Mucosa of descending colon (tissue), 3 donors: Measurements from ENCODE around the gene RNF227. TPM values are rescaled to one million over a fixed set of nuclear protein-coding genes. Genes with fewer than 3 reads are reported as not detected.

Experiments
- ATAC-seq: fragments of 200-7000 bp; cut with Tn5 transposase; one replicate; pipeline ENCODE4 v1.9.1; 2020; ENCODE audit warnings: mild to moderate bottlenecking, moderate library complexity
- DNase-seq, 3 donors: peaks; one replicate each; pipeline ENCODE4 v3.0.0-alpha.2; 2020
- H3K36me3 ChIP-seq: fragments of 200-600 bp; one replicate; pipeline ENCODE4 v1.8.0; 2021; ENCODE audit warnings: low read depth, mild to moderate bottlenecking
- H3K4me1 ChIP-seq: fragments of 200-600 bp; one replicate; pipeline ENCODE4 v1.8.0; 2021; ENCODE audit warnings: low read depth, mild to moderate bottlenecking
- H3K4me3 ChIP-seq: fragments of 200-600 bp; one replicate; pipeline ENCODE4 v1.8.0; 2021; ENCODE audit warnings: mild to moderate bottlenecking
- H3K9me3 ChIP-seq: fragments of 200-600 bp; one replicate; pipeline ENCODE4 v1.8.0; 2021; ENCODE audit warnings: mild to moderate bottlenecking
- intact Hi-C, 2 donors: fragments of 100-400 bp; cut with DNase I in 1 of 2; cut with micrococcal nuclease in 1 of 2; formaldehyde crosslinking; loops; one replicate each; pipeline versions ENCODE4 v1.11.0 to v1.11.1; 2022; cut with DNase I, micrococcal nuclease
- total RNA-seq, 3 donors: library from RNA; stranded (reverse); fragmentation: NEBNext Ultra II Directional in 2 of 3; extraction: Animal tissue kit (Norgen Biotek cat#: 25700) in 2 of 3; gene quantifications; one replicate each; pipeline versions ENCODE4 v1.2.1 to v1.2.4, GENCODE V29; 2021 to 2023
- TF ChIP-seq, protein P1 (sequence below): fragments of 200-600 bp; IDR thresholded peaks from one replicate; pipeline ENCODE4 v1.8.0; 2022; ENCODE audit warnings: antibody characterized with exemption, mild to moderate bottlenecking
- donor health status: DM: no; HTN: no; CAD: no; lungs with moderate emphysema.
- donor health status: DM: no; HTN: no; CAD: no.
- donor health status: DM: no; HTN: yes; CAD: no.

The RNF227 gene
- total RNA-seq, 3 donors from 2014 or later = 1.4 to 3.0 (median 2.4) TPM

DNA sequence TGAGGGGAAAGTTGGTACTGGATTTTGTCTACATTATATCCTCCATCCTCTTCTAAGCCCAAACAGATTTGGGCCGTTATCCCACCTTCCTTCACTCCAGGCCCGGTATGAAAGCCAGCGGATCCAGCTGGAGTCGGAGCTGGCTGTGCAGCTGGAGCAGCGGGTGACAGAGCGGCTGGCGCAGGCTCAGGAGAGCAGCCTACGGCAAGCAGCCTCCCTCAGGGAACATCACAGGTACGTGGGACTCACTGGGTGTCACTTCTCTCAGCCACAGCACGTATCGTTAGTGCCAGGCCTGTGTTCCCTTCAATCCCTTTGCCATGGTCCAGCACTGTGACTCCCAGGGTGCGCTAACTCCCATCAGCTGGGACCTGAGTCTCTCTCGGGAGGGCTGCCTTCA is 27.2 kb upstream of the RNF227 start:
- TF ChIP-seq, protein P1, sequence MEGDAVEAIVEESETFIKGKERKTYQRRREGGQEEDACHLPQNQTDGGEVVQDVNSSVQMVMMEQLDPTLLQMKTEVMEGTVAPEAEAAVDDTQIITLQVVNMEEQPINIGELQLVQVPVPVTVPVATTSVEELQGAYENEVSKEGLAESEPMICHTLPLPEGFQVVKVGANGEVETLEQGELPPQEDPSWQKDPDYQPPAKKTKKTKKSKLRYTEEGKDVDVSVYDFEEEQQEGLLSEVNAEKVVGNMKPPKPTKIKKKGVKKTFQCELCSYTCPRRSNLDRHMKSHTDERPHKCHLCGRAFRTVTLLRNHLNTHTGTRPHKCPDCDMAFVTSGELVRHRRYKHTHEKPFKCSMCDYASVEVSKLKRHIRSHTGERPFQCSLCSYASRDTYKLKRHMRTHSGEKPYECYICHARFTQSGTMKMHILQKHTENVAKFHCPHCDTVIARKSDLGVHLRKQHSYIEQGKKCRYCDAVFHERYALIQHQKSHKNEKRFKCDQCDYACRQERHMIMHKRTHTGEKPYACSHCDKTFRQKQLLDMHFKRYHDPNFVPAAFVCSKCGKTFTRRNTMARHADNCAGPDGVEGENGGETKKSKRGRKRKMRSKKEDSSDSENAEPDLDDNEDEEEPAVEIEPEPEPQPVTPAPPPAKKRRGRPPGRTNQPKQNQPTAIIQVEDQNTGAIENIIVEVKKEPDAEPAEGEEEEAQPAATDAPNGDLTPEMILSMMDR = no peak
- no peak for ATAC-seq
- Histone ChIP-seq H3K9me3 (no peaks in the 10 kb centered on the region), H3K36me3 (peaks cover 9% of the 10 kb centered on the region), H3K4me1 (no peaks in the 10 kb centered on the region), H3K4me3 (no peak overlapping the region)
- DNase-seq = no peak
- intact Hi-C loops = no loop called here

DNA sequence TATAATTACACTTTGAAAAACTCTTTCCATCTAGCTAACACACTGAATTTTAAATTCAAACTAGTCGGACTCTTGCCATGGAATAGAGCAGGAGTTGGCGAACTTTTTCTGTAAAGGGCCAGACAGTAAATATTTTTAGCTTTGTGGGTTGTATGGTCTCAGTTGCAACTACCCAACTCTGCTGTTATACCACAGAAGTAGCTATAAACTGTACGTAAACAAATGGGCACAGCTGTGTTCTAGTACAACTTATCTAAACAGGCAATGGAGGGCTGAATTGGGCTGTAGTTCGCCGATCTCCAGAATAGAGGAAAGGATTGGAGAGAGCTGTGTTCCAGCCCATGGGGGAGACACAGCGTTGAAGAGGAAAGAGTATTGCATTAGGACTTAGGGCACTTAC is 24.7 kb upstream of the RNF227 start:
- H3K9me3 ChIP-seq = no peaks in the 10 kb centered on the region
- DNase-seq = no peak
- peaks cover 9% of the 10 kb centered on the region for H3K36me3 ChIP-seq
- ATAC-seq = no peak
- no peak overlapping the region for H3K4me3 ChIP-seq
- intact Hi-C loops = no loop called here
- no peaks in the 10 kb centered on the region for H3K4me1 ChIP-seq
- TF ChIP-seq, protein P1 = no peak

DNA sequence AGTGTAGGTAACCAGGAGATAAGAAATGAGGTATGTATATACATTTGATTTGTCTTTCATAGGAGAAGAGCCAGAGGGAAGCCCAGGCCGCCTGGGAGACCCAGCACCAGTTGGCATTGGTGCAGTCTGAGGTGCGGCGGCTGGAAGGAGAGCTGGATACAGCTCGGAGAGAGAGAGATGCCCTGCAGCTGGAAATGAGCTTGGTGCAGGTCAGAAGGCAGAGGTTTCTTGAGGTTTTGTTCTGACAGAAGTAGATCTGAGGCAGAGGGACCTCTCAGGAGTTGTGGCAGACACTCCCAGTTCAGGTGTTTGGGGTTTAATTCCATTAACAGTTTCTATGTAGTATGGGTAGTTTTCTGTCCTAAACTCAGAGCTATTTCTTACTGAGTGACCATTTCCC is 23.9 kb upstream of the RNF227 start:
- DNase-seq = no peak
- intact Hi-C loops = no loop called here
- Histone ChIP-seq H3K4me3 (no peak overlapping the region), H3K36me3 (peaks cover 9% of the 10 kb centered on the region), H3K4me1 (no peaks in the 10 kb centered on the region), H3K9me3 (no peaks in the 10 kb centered on the region)
- TF ChIP-seq, protein P1 = no peak
- no peak for ATAC-seq

DNA sequence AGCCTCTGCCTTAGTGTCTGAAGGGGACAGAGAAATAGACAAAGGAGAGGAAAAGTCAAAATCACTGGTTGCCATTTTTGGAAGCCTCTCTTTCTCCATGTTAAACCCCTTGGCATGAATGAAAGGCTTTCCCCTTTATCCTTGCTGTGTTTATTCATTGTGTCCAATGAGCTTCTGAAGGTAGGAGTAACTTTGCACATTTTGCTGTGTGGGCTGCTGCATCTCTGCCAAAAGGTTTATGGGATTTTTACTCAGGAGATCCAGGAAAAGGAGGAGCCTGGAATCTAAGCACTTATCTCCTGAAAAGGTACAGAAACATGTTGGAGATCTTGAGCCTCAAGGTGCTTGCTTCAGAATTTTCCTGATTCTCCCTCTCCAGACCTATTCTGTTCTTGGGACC is 19.8 kb upstream of the RNF227 start:
- TF ChIP-seq, protein P1 = no peak
- H3K36me3 ChIP-seq = peaks cover 4% of the 10 kb centered on the region
- intact Hi-C loops = no loop called here
- DNase-seq (no peak), ATAC-seq (no peak)
- H3K4me1 ChIP-seq = peaks cover 15% of the 10 kb centered on the region
- no peak overlapping the region for H3K4me3 ChIP-seq
- no peaks in the 10 kb centered on the region for H3K9me3 ChIP-seq

DNA sequence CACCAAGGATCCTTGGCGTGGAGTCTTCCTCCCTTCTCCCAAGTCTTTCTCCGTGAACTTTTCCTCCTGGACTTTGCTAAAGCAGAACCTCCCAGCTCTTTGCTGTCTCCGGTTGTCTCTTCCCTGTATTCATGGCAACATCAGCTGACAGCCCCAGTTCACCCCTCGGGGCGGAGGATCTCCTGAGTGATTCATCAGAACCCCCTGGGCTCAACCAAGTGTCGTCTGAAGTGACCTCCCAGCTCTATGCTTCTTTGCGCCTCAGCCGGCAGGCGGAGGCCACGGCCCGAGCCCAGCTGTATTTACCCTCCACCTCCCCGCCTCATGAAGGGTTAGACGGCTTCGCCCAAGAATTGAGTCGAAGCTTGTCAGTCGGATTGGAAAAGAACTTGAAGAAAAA is 16.9 kb upstream of the RNF227 start:
- peaks cover 4% of the 10 kb centered on the region for H3K36me3 ChIP-seq
- DNase-seq (peak; percentile 52 to 70 (median 65)), ATAC-seq (peak; percentile 38)
- H3K4me3 ChIP-seq = peak overlapping the region; percentile 61
- H3K4me1 ChIP-seq = peaks cover 15% of the 10 kb centered on the region
- intact Hi-C loops = no loop called here
- TF ChIP-seq, protein P1 = no peak
- H3K9me3 ChIP-seq = no peaks in the 10 kb centered on the region

DNA sequence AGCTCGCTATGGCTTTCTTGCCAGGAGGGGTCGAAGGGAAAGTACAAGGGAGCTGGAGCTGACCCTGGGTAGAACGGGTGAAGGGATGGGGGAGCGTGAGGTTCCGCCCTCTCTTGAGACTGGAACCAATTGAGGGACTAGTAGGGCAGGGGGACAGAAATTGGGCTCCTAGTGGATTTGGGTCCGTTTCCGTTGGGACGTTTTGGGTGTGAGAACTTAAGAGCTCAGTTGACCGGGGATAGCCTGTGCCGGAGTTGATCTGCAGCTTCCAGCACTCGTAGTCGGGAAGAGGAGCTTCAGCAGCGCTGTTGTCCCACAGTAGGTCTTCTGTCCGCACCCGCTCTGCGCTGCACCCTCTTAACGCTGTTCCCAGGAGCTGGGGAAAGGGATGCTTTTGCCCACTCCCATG is 16.4 kb upstream of the RNF227 start:
- H3K4me3 ChIP-seq = peak overlapping the region; percentile 61
- peaks cover 4% of the 10 kb centered on the region for H3K36me3 ChIP-seq
- intact Hi-C loops = no loop called here
- TF ChIP-seq, protein P1 = no peak
- H3K4me1 ChIP-seq = peaks cover 15% of the 10 kb centered on the region
- DNase-seq = peak in 2 of 3 donors; percentile 46 to 59
- peak; percentile 41 for ATAC-seq
- H3K9me3 ChIP-seq = no peaks in the 10 kb centered on the region
